ENCODE data around the gene MB21D2.

- TF ChIP-seq EZH2 (IDR thresholded peaks at IDR 0.05) (no peak), YY1 (IDR thresholded peaks at IDR 0.05; ENCODE audit: extremely low read depth, insufficient replicate concordance, low read depth, low read length) (no peak), TCF7L2 (IDR thresholded peaks at IDR 0.05; ENCODE audit: borderline replicate concordance, extremely low read depth, insufficient read depth, insufficient read length) (no peak), RAD21 (IDR thresholded peaks at IDR 0.05; ENCODE audit: low read depth) (no peak), POLR2A (IDR thresholded peaks at IDR 0.05; ENCODE audit: borderline replicate concordance, extremely low read depth, insufficient read depth, insufficient read length) (no peak)
- TF ChIP-seq, protein P1, sequence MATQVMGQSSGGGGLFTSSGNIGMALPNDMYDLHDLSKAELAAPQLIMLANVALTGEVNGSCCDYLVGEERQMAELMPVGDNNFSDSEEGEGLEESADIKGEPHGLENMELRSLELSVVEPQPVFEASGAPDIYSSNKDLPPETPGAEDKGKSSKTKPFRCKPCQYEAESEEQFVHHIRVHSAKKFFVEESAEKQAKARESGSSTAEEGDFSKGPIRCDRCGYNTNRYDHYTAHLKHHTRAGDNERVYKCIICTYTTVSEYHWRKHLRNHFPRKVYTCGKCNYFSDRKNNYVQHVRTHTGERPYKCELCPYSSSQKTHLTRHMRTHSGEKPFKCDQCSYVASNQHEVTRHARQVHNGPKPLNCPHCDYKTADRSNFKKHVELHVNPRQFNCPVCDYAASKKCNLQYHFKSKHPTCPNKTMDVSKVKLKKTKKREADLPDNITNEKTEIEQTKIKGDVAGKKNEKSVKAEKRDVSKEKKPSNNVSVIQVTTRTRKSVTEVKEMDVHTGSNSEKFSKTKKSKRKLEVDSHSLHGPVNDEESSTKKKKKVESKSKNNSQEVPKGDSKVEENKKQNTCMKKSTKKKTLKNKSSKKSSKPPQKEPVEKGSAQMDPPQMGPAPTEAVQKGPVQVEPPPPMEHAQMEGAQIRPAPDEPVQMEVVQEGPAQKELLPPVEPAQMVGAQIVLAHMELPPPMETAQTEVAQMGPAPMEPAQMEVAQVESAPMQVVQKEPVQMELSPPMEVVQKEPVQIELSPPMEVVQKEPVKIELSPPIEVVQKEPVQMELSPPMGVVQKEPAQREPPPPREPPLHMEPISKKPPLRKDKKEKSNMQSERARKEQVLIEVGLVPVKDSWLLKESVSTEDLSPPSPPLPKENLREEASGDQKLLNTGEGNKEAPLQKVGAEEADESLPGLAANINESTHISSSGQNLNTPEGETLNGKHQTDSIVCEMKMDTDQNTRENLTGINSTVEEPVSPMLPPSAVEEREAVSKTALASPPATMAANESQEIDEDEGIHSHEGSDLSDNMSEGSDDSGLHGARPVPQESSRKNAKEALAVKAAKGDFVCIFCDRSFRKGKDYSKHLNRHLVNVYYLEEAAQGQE (IDR thresholded peaks at IDR 0.05; ENCODE audit: low read depth), result no peak
Measured at GRCh38 chr3:192867645-192868044, 50.0 kb downstream of the MB21D2 start.

Data from HCT116 (cell line).